GM19468 (cell line): Measurements from ENCODE around the gene BRAT1.

Source experiments
- ATAC-seq: cut with Tn5 transposase; IDR thresholded peaks from one replicate; pipeline ENCODE4 v1.9.1; 2021; ENCODE audit warnings: mild to moderate bottlenecking, moderate library complexity, moderate number of reproducible peaks; ENCODE audit not compliant: unreplicated experiment; ENCODE audit errors: extremely low read depth

BRAT1 gene

GRCh38 chr7:2503056-2503941 lies 52.0 kb downstream of the BRAT1 start:
- no peak for ATAC-seq

- ATAC-seq: no peak
These were observed 52.7 kb downstream of the BRAT1 start for GRCh38 chr7:2502647-2502966.

GRCh38 chr7:2501947-2502646 lies 53.2 kb downstream of the BRAT1 start:
- ATAC-seq: no peak

GRCh38 chr7:2500701-2501100 lies 54.6 kb downstream of the BRAT1 start:
- no peak for ATAC-seq

- no peak for ATAC-seq
These were observed 55.4 kb downstream of the BRAT1 start for GRCh38 chr7:2499719-2500430.

- ATAC-seq: no peak
These were observed 56.1 kb downstream of the BRAT1 start for GRCh38 chr7:2499181-2499580.

DNA sequence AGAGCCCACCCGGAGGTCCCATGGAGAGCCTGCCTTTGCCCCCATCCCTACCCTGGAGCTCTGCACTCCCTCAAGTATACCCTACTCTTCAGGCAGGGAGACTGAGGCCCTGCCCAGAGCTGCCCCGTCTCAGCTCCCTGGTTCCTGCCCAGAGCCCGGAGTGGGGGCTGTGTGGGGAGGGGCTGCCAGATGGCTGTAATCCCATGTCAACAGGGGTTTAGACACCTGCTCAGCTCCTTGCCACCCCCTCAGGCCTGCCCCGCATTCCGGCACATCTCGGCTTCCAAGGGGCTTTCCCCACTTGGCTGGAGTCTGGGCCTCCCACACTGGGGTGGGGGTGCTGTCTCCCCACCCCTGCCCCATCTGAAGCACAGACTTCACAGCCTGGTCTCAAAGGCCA lies 56.6 kb downstream of the BRAT1 start:
- ATAC-seq: no peak

GRCh38 chr7:2497500-2498336 lies 57.6 kb downstream of the BRAT1 start:
- no peak for ATAC-seq

DNA sequence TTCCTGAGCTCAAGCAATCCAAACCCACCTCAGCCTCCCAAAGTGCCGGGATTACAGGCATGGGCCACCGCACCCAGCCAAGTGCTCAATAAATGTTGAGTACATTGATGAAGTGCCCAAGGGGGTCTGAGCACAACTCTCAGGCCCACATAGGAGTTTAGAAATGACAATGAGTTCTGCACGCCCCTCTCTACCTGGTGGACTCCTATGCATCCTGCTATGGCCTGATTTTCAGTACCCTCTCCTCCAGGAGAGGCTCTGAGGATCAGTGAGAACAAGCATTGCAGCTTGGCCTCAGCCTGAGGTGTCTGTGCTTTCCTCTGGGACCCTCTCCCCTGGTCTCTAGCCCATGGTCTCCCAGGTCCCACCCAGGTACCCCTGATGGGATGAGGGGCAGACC lies 58.3 kb downstream of the BRAT1 start:
- ATAC-seq: no peak

GRCh38 chr7:2496375-2496774 lies 58.9 kb downstream of the BRAT1 start:
- ATAC-seq: no peak

GRCh38 chr7:2495418-2496299 lies 59.7 kb downstream of the BRAT1 start:
- ATAC-seq: no peak

- ATAC-seq: no peak
These were observed 60.9 kb downstream of the BRAT1 start for GRCh38 chr7:2494191-2495130.

- no peak for ATAC-seq
These were observed 61.8 kb downstream of the BRAT1 start for GRCh38 chr7:2493205-2494164.

DNA sequence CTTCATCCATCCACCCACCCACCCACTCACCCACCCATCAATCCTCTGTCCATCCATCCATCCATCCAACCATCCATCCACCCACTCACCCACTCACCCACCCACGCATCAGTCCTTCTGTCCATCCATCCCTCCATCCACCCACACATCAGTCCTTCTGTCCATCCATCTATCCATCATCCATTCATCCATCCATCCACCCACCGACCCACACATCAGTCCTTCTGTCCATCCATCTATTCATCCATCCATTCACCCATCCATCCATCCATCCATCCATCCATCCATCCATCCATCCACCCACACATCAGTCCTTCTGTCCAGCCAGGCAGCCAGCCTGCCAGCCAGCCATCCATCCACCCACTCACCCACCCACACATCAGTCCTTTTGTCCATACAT lies 63.3 kb downstream of the BRAT1 start:
- ATAC-seq: no peak

- no peak for ATAC-seq
These were observed 65.1 kb downstream of the BRAT1 start for GRCh38 chr7:2490181-2490651.

DNA sequence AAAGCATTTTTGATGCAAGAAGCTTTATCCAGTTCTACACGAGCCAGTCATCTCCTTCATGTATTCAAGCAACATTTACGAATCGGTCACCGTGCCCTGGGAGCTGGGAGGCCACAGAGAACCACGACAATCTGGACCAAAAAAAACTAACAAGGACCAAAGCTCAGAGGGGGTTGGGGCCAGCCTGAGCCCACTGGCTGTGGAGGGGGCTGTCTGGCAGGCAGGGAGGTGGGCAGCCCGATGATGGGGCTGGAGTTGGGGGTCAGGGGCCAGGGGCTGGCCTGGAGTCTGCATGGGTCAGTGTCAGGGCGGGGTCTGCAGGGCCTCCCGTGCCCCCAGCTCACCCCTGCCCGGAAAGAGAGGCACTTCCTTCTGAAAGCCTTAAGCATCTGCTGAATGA lies 66.6 kb downstream of the BRAT1 start:
- ATAC-seq: no peak

DNA sequence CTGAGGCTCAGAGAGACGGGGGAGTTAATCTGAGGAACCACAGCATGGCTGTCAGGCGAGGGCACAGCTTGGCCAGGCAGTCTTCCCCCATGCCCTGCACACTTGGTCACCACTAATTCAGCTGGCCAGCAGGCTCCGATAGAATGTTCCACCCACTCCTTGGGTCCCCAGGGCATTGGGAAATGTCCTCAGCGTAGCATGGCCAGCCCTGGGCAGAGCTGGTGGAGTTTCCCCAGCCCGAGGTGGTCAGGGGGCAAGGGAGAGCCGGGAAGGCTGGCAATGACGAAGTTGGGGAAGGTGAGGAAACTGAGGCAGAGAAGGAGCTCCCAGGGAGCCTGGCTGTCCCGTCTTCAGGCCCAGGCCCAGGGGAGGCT lies 67.1 kb downstream of the BRAT1 start:
- ATAC-seq: no peak
